MM.1S (cell line): ENCODE results near the gene MYRFL.

Experiments used
- DNase-seq: peaks from one replicate; pipeline ENCODE4 v3.0.0-alpha.2; 2015
- H2AFZ ChIP-seq: fragments of 300-600 bp; sonication (generic); 2 replicates; pipeline ENCODE4 v1.6.0; 2016; ENCODE audit warnings: antibody characterized with exemption, low read length
- H3F3A ChIP-seq: fragments of 300-600 bp; sonication (generic); 2 replicates; pipeline ENCODE4 v1.6.1; 2016; ENCODE audit warnings: mild to moderate bottlenecking, antibody characterized with exemption, low read length, moderate library complexity, mixed read lengths; ENCODE audit not compliant: insufficient read depth
- H3K27ac ChIP-seq: fragments of 300-600 bp; sonication (generic); 2 replicates; pipeline ENCODE4 v1.5.1; 2016; ENCODE audit warnings: mild to moderate bottlenecking, low read length
- H3K27me3 ChIP-seq: fragments of 300-600 bp; sonication (generic); replicated peaks from 2 replicates; pipeline ENCODE4 v1.6.0; 2016; ENCODE audit warnings: low read length; ENCODE audit not compliant: insufficient read depth
- H3K36me3 ChIP-seq: fragments of 300-600 bp; sonication (generic); replicated peaks from 2 replicates; pipeline ENCODE4 v1.6.1; 2016; ENCODE audit warnings: mild to moderate bottlenecking, low read length, mixed read lengths; ENCODE audit not compliant: insufficient read depth
- H3K4me1 ChIP-seq: fragments of 300-600 bp; sonication (generic); 2 replicates; pipeline ENCODE4 v1.6.1; 2016; ENCODE audit warnings: low read length, mixed read lengths
- H3K4me2 ChIP-seq: fragments of 300-600 bp; sonication (generic); 2 replicates; pipeline ENCODE4 v1.6.0; 2016; ENCODE audit warnings: low read depth, low read length
- H3K4me3 ChIP-seq: fragments of 300-600 bp; sonication (generic); 2 replicates; pipeline ENCODE4 v1.5.1; 2016; ENCODE audit warnings: low read length, mixed read lengths
- H3K79me2 ChIP-seq: fragments of 300-600 bp; sonication (generic); 2 replicates; pipeline ENCODE4 v1.6.1; 2016; ENCODE audit warnings: mixed run types, low read length, mixed read lengths
- H3K9ac ChIP-seq: fragments of 300-600 bp; sonication (generic); 2 replicates; pipeline ENCODE4 v1.6.1; 2016; ENCODE audit warnings: low read length, mixed read lengths
- H3K9me2 ChIP-seq: fragments of 300-600 bp; sonication (generic); replicated peaks from 2 replicates; pipeline ENCODE4 v1.6.1; 2016; ENCODE audit warnings: mild to moderate bottlenecking, low read length, mixed read lengths; ENCODE audit not compliant: insufficient read depth
- H3K9me3 ChIP-seq: fragments of 300-600 bp; sonication (generic); replicated peaks from 2 replicates; pipeline ENCODE4 v1.6.1; 2016; ENCODE audit warnings: mild to moderate bottlenecking, low read length, mixed read lengths; ENCODE audit not compliant: insufficient read depth
- H4K20me1 ChIP-seq: fragments of 300-600 bp; sonication (generic); 2 replicates; pipeline ENCODE4 v1.6.1; 2016; ENCODE audit warnings: mild to moderate bottlenecking, low read length, moderate library complexity, mixed read lengths; ENCODE audit not compliant: insufficient read depth
- CTCF ChIP-seq: fragments of 300-600 bp; sonication (generic); IDR thresholded peaks from 2 replicates; pipeline ENCODE4 v1.5.1; 2016; ENCODE audit warnings: antibody characterized with exemption, low read length, mixed read lengths
- EZH2 ChIP-seq: fragments of 300-600 bp; sonication (generic); optimal IDR thresholded peaks from 2 replicates; pipeline ENCODE3; 2017; ENCODE audit warnings: low read depth, mild to moderate bottlenecking, antibody characterized with exemption, low read length, mixed read lengths
- EZH2phosphoT487 ChIP-seq: fragments of 300-600 bp; sonication (generic); IDR thresholded peaks from 2 replicates; pipeline ENCODE4 v1.6.1; 2018; ENCODE audit warnings: antibody characterized with exemption, low read length

Gene MYRFL

GRCh38 chr12:69898236-69898635, 73.2 kb downstream of the MYRFL start:
- DNase-seq = no peak
- Histone ChIP-seq H3K79me2 (no peaks in the 10 kb centered on the region), H3K9ac (no peak overlapping the region), H2AFZ (no peak overlapping the region), H3K4me3 (no peak overlapping the region), H3K9me2 (no peaks in the 10 kb centered on the region), H3K27ac (peak overlapping the region; percentile 38; the same call in 1 of the 2 replicates), H3K4me2 (no peak overlapping the region), H3K9me3 (no peaks in the 10 kb centered on the region), H3K4me1 (peaks cover 16% of the 10 kb centered on the region), H3K27me3 (no peaks in the 10 kb centered on the region), H3F3A (no peaks in the 10 kb centered on the region), H3K36me3 (no peaks in the 10 kb centered on the region), H4K20me1 (no peaks in the 10 kb centered on the region)
- TF ChIP-seq CTCF = no peak
- no peak for TF ChIP-seq EZH2
- TF ChIP-seq EZH2phosphoT487 = no peak

GRCh38 chr12:69900720-69901131, 75.7 kb downstream of the MYRFL start:
- H3K27ac ChIP-seq = no peak overlapping the region
- no peaks in the 10 kb centered on the region for H3K9me3 ChIP-seq
- H3K79me2 ChIP-seq = no peaks in the 10 kb centered on the region
- H3K36me3 ChIP-seq = no peaks in the 10 kb centered on the region
- no peaks in the 10 kb centered on the region for H4K20me1 ChIP-seq
- TF ChIP-seq EZH2phosphoT487 (no peak), CTCF (peak; percentile 89)
- H3K9ac ChIP-seq = no peak overlapping the region
- H3K4me1 ChIP-seq = peaks cover 16% of the 10 kb centered on the region
- no peaks in the 10 kb centered on the region for H3F3A ChIP-seq
- no peak overlapping the region for H3K4me3 ChIP-seq
- H3K27me3 ChIP-seq = no peaks in the 10 kb centered on the region
- no peaks in the 10 kb centered on the region for H3K9me2 ChIP-seq
- DNase-seq = peak; percentile 80
- H2AFZ ChIP-seq = no peak overlapping the region
- no peak overlapping the region for H3K4me2 ChIP-seq

GRCh38 chr12:69901221-69901905, 76.3 kb downstream of the MYRFL start:
- Histone ChIP-seq H3K9ac (no peak overlapping the region), H4K20me1 (no peaks in the 10 kb centered on the region), H3K4me2 (no peak overlapping the region), H3K4me1 (peaks cover 16% of the 10 kb centered on the region), H3K27me3 (no peaks in the 10 kb centered on the region), H3K79me2 (no peaks in the 10 kb centered on the region), H3K9me2 (no peaks in the 10 kb centered on the region), H3K9me3 (no peaks in the 10 kb centered on the region), H3K4me3 (no peak overlapping the region), H2AFZ (no peak overlapping the region), H3K36me3 (no peaks in the 10 kb centered on the region), H3F3A (no peaks in the 10 kb centered on the region), H3K27ac (no peak overlapping the region)
- no peak for DNase-seq
- no peak for TF ChIP-seq EZH2
- no peak for TF ChIP-seq EZH2phosphoT487
- no peak for TF ChIP-seq CTCF
